Natural killer cell (primary cell): Measurements from ENCODE around the gene PCCA. TPM values are rescaled to one million over a fixed set of nuclear protein-coding genes. Genes with fewer than 3 reads are reported as not detected.

Experiments used
- ATAC-seq, 3 donors: fragments of 150-1000 bp in 2 of 3; fragments of 200-7000 bp in 1 of 3; cut with Tn5 transposase; 1 replicate in 1 of 3; 2 replicates in 2 of 3; pipeline ENCODE4 v1.10.0; 2021; ENCODE audit warnings: mild to moderate bottlenecking in 2 of 3, moderate library complexity in 2 of 3
- DNase-seq, 2 donors: peaks; one replicate each; pipeline versions ENCODE4 v3.0.0 to v3.0.0-alpha.2; 2013 to 2021; ENCODE audit warnings: mixed read lengths in 1 of 2
- H3K27ac ChIP-seq: one replicate; pipeline ENCODE4 v1.5.1; 2013; ENCODE audit warnings: mild to moderate bottlenecking, low read length
- H3K27me3 ChIP-seq: one replicate; pipeline ENCODE4 v1.6.1; 2013; ENCODE audit warnings: low read length; ENCODE audit not compliant: control insufficient read depth, insufficient read depth
- H3K36me3 ChIP-seq: one replicate; pipeline ENCODE4 v1.6.1; 2013; ENCODE audit warnings: low read length; ENCODE audit not compliant: control insufficient read depth, insufficient read depth
- H3K4me1 ChIP-seq: one replicate; pipeline ENCODE4 v1.6.1; 2013; ENCODE audit warnings: low read length; ENCODE audit not compliant: control insufficient read depth, insufficient read depth
- H3K4me3 ChIP-seq: one replicate; pipeline ENCODE4 v1.5.1; 2013; ENCODE audit warnings: low read length
- H3K9me3 ChIP-seq: one replicate; pipeline ENCODE4 v1.6.1; 2013; ENCODE audit warnings: low read length; ENCODE audit not compliant: control insufficient read depth, insufficient read depth
- H3K27ac Mint-ChIP-seq, 2 donors: one replicate each; pipeline ENCODE4 v1.8.0; 2022; ENCODE audit warnings: mild to moderate bottlenecking in 2 of 2, mixed read lengths in 2 of 2, moderate library complexity in 1 of 2
- H3K27me3 Mint-ChIP-seq, 2 donors: one replicate each; pipeline ENCODE4 v1.8.0; 2022; ENCODE audit warnings: low read depth in 2 of 2, mixed read lengths in 2 of 2
- H3K36me3 Mint-ChIP-seq: one replicate; pipeline ENCODE4 v1.8.0; 2022; ENCODE audit warnings: mixed read lengths
- H3K4me1 Mint-ChIP-seq, 2 donors: one replicate each; pipeline ENCODE4 v1.8.0; 2022; ENCODE audit warnings: mixed read lengths in 2 of 2
- H3K4me3 Mint-ChIP-seq: one replicate; pipeline ENCODE4 v1.8.0; 2022; ENCODE audit warnings: mild to moderate bottlenecking, moderate library complexity, mixed read lengths
- H3K9me3 Mint-ChIP-seq, 2 donors: one replicate each; pipeline ENCODE4 v1.8.0; 2022; ENCODE audit warnings: mixed read lengths in 2 of 2
- CTCF ChIP-seq: fragments of 200-600 bp; IDR thresholded peaks from one replicate; pipeline ENCODE4 v1.8.0; 2022; ENCODE audit warnings: antibody characterized with exemption
- WGBS: methylation state at CpG from one replicate; pipeline ENCODE4 v1.1.7; 2013; ENCODE audit warnings: missing lambda C conversion rate; ENCODE audit not compliant: insufficient coverage; 5-methylcytosine and 5-hydroxymethylcytosine counted together
- intact Hi-C: fragments of 100-400 bp; cut with micrococcal nuclease; formaldehyde crosslinking; loops from one replicate; pipeline ENCODE4 v1.14.2; 2022
- total RNA-seq, 4 donors: library from RNA; stranded (reverse); fragments of 120-200 nt in 1 of 4; gene quantifications; one replicate each; pipeline versions ENCODE4 v1.2.3 to v1.2.4, GENCODE V29; 2013 to 2022

PCCA gene
- total RNA-seq, 3 donors from 2014 or later (not counting 1 experiment from before 2014, with no cell fraction given), result 25.5 to 28.5 (median 28.2) TPM

- no peaks in the 10 kb centered on the region for H3K27me3 ChIP-seq
- DNase-seq (no peak), ATAC-seq (no peak)
- Mint-ChIP-seq H3K27ac (no peak overlapping the region), H3K4me3 (no peak overlapping the region), H3K27me3 (no peaks in the 10 kb centered on the region), H3K9me3 (no peaks in the 10 kb centered on the region), H3K36me3 (no peaks in the 10 kb centered on the region), H3K4me1 (no peaks in the 10 kb centered on the region)
- no peak overlapping the region for H3K4me3 ChIP-seq
- no peaks in the 10 kb centered on the region for H3K36me3 ChIP-seq
- H3K4me1 ChIP-seq, result no peaks in the 10 kb centered on the region
- H3K9me3 ChIP-seq, result no peaks in the 10 kb centered on the region
- intact Hi-C loops, result no loop called here
- WGBS, result 85% methylated on average over 3 of the region's 3 CpGs
- TF ChIP-seq CTCF, result no peak
- H3K27ac ChIP-seq, result no peak overlapping the region
These were observed 44.0 kb upstream of the PCCA start for GRCh38 chr13:100044936-100045335.

- Histone ChIP-seq H3K36me3 (no peaks in the 10 kb centered on the region), H3K9me3 (no peaks in the 10 kb centered on the region), H3K4me3 (no peak overlapping the region), H3K27me3 (no peaks in the 10 kb centered on the region), H3K4me1 (no peaks in the 10 kb centered on the region), H3K27ac (no peak overlapping the region)
- Mint-ChIP-seq H3K4me3 (no peak overlapping the region), H3K36me3 (no peaks in the 10 kb centered on the region), H3K9me3 (no peaks in the 10 kb centered on the region), H3K27me3 (no peaks in the 10 kb centered on the region), H3K4me1 (no peaks in the 10 kb centered on the region), H3K27ac (no peak overlapping the region)
- WGBS, result 85% methylated on average over 3 of the region's 3 CpGs
- TF ChIP-seq CTCF, result no peak
- intact Hi-C loops, result no loop called here
- no peak for ATAC-seq
- DNase-seq, result no peak
These were observed 43.5 kb upstream of the PCCA start for GRCh38 chr13:100045355-100045754.

- Histone ChIP-seq H3K9me3 (no peaks in the 10 kb centered on the region), H3K4me3 (no peak overlapping the region), H3K27me3 (peaks cover 2% of the 10 kb centered on the region), H3K27ac (no peak overlapping the region), H3K4me1 (no peaks in the 10 kb centered on the region), H3K36me3 (no peaks in the 10 kb centered on the region)
- TF ChIP-seq CTCF, result no peak
- intact Hi-C loops, result no loop called here
- 83% methylated on average over 2 of the region's 3 CpGs for WGBS
- ATAC-seq (no peak), DNase-seq (no peak)
- no peak overlapping the region for H3K27ac Mint-ChIP-seq
- H3K27me3 Mint-ChIP-seq, result no peaks in the 10 kb centered on the region
- H3K4me3 Mint-ChIP-seq, result no peak overlapping the region
- H3K36me3 Mint-ChIP-seq, result no peaks in the 10 kb centered on the region
- no peaks in the 10 kb centered on the region for H3K4me1 Mint-ChIP-seq
- no peaks in the 10 kb centered on the region for H3K9me3 Mint-ChIP-seq
These were observed 37.8 kb upstream of the PCCA start for GRCh38 chr13:100051070-100051469.

GRCh38 chr13:100059827-100060226 lies 29.1 kb upstream of the PCCA start:
- peaks cover 4% of the 10 kb centered on the region for H3K27me3 ChIP-seq
- intact Hi-C loops, result no loop called here

More at GRCh38 chr13:100059827-100060226, 29.1 kb upstream of the PCCA start:
- H3K36me3 ChIP-seq, result no peaks in the 10 kb centered on the region
- H3K36me3 Mint-ChIP-seq, result no peaks in the 10 kb centered on the region
- peak overlapping the region in 1 of 2 donors; percentile 83 for H3K27ac Mint-ChIP-seq
- H3K4me3 Mint-ChIP-seq, result no peak overlapping the region
- H3K4me1 Mint-ChIP-seq, result peaks cover 0 to 6% of the 10 kb centered on the region in 2 donors
- 100% methylated on average over 3 of the region's 3 CpGs for WGBS
- no peak overlapping the region for H3K4me3 ChIP-seq
- no peak overlapping the region for H3K27ac ChIP-seq
- H3K9me3 ChIP-seq, result no peaks in the 10 kb centered on the region
- no peak for TF ChIP-seq CTCF
- DNase-seq (no peak), ATAC-seq (no peak)
- peaks cover 2 to 4% of the 10 kb centered on the region in 2 donors for H3K9me3 Mint-ChIP-seq
- peaks cover 20 to 36% of the 10 kb centered on the region in 2 donors for H3K27me3 Mint-ChIP-seq
- H3K4me1 ChIP-seq, result no peaks in the 10 kb centered on the region
